ENCODE measurements around the gene DCK.
A peak's percentile ranks its signal among the peaks of the same experiment; 100 is the strongest.

DCK gene

DNA sequence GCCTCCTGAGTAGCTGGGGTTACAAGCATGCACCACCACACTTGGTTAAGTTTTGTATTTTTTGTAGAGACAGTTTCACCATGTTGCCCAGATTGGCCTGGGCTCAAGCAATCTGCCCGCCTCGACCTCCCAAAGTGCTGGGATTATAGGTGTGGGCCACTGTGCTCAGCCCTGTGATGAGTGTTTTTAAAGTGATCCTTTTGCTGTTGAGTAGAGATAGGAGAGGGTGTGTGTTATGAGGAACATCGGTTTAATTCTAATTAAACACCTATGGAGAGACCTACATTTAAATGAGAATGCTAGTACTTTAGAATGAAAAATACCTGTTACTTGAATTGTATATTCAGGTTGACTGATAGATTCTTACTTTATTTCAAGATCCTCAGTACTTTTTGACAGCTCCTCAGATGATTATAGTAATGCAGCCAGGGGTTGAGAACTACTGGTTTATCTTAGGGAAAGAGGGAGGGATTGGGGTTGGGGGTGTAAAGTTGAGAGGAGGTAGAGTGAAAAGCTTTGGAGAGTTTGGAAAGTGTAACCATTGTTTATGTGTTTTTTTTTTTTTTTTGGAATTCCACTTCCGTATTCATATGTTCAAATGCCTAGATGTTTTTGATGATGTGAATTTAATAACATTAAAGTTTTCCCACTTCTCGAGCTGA is 36.8 kb upstream of the DCK start:
- TF ChIP-seq, protein P1, sequence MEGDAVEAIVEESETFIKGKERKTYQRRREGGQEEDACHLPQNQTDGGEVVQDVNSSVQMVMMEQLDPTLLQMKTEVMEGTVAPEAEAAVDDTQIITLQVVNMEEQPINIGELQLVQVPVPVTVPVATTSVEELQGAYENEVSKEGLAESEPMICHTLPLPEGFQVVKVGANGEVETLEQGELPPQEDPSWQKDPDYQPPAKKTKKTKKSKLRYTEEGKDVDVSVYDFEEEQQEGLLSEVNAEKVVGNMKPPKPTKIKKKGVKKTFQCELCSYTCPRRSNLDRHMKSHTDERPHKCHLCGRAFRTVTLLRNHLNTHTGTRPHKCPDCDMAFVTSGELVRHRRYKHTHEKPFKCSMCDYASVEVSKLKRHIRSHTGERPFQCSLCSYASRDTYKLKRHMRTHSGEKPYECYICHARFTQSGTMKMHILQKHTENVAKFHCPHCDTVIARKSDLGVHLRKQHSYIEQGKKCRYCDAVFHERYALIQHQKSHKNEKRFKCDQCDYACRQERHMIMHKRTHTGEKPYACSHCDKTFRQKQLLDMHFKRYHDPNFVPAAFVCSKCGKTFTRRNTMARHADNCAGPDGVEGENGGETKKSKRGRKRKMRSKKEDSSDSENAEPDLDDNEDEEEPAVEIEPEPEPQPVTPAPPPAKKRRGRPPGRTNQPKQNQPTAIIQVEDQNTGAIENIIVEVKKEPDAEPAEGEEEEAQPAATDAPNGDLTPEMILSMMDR (IDR thresholded peaks at IDR 0.05; ENCODE audit: extremely low read depth, missing control alignments): no peak
- DNase-seq (ENCODE audit: low spot score): no peak

DNA sequence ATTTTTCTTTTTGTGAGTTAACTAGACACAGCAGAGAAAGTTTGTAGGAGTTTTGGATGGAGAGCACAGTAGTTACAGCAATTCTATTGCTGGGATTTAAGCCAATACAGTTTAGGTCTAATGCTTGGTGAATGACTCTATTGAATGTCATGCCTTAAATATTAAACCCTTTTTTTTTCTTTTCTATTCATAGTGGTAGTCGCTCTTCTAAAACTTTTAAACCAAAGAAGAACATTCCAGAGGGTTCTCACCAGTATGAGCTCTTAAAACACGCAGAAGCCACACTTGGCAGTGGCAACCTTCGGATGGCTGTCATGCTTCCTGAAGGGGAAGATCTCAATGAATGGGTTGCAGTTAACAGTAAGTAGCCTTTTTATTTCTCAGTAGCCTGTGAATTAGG is 34.8 kb upstream of the DCK start:
- TF ChIP-seq, protein P1 (IDR thresholded peaks at IDR 0.05; ENCODE audit: extremely low read depth, missing control alignments): no peak
- DNase-seq (ENCODE audit: low spot score): no peak

DNA sequence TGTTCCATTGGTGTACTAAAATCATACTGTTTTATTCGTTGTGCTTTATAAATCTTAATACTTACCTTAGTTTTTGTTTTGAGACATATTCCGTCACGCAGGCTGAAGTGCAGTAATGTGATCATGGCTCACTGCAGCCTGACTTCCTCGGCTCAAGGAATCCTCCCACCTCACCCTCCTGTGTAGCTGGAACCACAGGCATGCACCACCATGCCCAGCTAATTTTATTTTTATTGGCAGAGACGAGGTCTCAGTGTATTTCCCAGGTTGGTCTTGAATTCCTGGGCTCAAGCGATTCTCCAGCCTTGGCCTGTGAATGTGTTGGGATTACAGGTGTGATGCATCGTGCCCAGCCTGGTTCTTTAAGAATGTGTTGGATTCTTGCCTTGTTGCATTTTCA is 24.4 kb upstream of the DCK start:
- TF ChIP-seq, protein P1 (IDR thresholded peaks at IDR 0.05; ENCODE audit: extremely low read depth, missing control alignments): no peak
- no peak for DNase-seq (ENCODE audit: low spot score)

DNA sequence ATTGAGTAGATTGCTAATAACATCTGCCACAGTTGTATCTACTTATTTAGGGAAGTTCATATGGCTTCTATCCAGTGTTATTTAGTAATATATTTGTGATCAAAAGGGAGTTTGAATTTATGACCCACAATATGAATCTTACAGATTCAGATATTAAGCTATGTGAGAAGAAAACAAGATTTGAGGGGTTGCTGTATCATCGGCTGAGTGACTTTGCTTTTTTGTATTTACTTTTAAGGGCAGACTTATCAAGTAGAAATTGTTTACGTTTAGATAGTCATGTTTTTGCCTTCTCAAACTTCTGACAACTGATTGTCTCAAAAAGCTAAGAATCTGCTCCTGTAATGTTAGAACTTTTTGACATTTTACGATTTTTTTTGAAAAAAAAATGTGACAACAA is 17.2 kb upstream of the DCK start:
- TF ChIP-seq, protein P1 (IDR thresholded peaks at IDR 0.05; ENCODE audit: extremely low read depth, missing control alignments): no peak
- no peak for DNase-seq (ENCODE audit: low spot score)

DNA sequence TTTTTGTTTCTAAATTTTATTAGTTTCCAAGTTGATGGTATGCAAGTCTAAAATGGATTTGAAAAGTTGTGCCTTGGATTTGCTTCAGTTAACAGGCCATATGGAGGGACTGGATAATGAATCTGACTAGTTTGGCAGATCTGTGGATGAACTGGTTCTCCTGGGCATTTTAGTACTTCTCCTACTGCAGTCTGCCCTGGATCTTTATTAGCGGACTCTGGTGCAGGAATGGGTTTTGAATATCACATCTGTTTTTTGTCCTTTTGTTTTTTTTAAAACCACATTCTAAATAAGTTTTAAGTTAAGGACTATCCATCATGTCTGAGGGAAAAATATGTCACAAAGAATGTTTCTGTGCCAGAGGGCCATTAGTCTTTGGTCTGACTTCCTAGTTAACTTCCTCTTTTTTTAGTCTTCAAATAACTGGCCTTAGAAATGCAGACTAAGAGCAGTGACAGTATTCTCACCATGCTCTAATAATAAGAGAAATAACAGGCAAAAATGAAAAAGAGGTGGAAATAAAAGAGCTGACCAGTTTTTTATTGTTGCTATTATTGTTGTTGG is 13.9 kb upstream of the DCK start:
- peak; percentile 34 for DNase-seq (ENCODE audit: low spot score)
- TF ChIP-seq, protein P1 (IDR thresholded peaks at IDR 0.05; ENCODE audit: extremely low read depth, missing control alignments): no peak

DNA sequence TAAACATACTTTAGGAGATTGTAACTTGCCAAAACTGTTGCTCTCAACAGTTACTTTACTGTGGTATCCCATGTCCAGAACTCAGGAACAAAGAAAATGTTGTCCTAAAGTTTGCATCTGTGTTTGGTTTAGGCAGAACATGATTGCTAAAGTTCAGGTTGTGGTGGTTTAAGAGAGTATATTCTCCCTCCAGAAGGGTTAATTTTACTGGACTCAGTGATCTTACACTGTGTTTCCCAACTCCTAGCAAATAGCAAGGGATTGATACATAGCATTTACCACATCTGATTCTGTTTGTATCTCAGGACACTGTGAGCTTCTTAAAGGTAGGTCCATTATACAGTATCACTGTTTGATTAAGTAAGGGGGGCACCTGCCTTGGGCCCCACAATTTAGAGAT is 13.3 kb upstream of the DCK start:
- DNase-seq (ENCODE audit: low spot score): no peak
- TF ChIP-seq, protein P1 (IDR thresholded peaks at IDR 0.05; ENCODE audit: extremely low read depth, missing control alignments): no peak

DNA sequence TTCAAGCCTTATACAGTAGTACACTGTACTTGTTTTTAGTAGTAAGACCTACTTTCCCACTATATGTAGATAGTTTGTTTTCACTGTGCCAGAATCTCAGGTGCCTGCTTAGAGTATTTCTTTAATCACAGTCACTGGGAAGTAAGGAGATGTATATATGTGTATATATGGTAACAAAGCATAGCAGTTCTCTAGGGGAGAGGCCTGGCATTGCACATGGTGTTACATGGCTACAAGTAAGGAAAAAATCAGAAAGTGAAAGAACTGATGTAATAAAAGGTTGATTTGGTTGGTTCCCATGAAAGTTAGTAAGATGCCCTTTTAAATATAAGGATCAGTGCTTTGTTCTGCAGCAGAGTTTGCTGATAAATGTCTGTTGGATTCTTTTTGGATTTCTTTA is 9.3 kb upstream of the DCK start:
- TF ChIP-seq, protein P1 (IDR thresholded peaks at IDR 0.05; ENCODE audit: extremely low read depth, missing control alignments): no peak
- DNase-seq (ENCODE audit: low spot score): no peak

Data from GM20000 (cell line).